ENCODE data around the gene METAP1D. TPM values are rescaled to one million over a fixed set of nuclear protein-coding genes. Genes with fewer than 3 reads are reported as not detected.
A peak's percentile ranks its signal among the peaks of the same experiment; 100 is the strongest.

The METAP1D gene
- total RNA-seq, 1 experiment from 2014 or later: 32.4 TPM

GRCh38 chr2:172021074-172021931 lies 21.6 kb downstream of the METAP1D start:
- no TSS peak for BruUV-seq (replicated peaks)
- no peaks in the 10 kb centered on the region; the same call in 1 of the 2 replicates for H3K79me2 ChIP-seq (ENCODE audit: low read depth)
- no peak for TF ChIP-seq CTCF (conservative IDR thresholded peaks at IDR 0.05)
- TF ChIP-seq EZH2 (IDR thresholded peaks at IDR 0.05; ENCODE audit: low read depth): no peak
- ChIA-PET CTCF (interaction anchor here (0.5 kb wide), 1 partner anchor 74 kb away, joined by 11 read pairs; no protein-coding TSS in a partner anchor), POLR2A (ENCODE audit: unreplicated experiment) (interaction anchor here (0.5 to 0.8 kb wide), 3 partner anchors 21 to 1361 kb away, joined by 4 to 18 read pairs (median 4); no protein-coding TSS in a partner anchor)
- intact Hi-C loops (cut with micrococcal nuclease; ENCODE audit: unreplicated experiment): loop anchor here (2.0 kb wide), 2 partner anchors 21 to 73 kb away; no protein-coding TSS in a partner anchor
- DNase-seq: peak; percentile 67 to 78
- no peaks in the 10 kb centered on the region for H3K9me2 ChIP-seq (ENCODE audit: insufficient read depth)
- H3K9me3 ChIP-seq (ENCODE audit: insufficient read depth, low read depth): no peaks in the 10 kb centered on the region
- H3K27me3 ChIP-seq (ENCODE audit: insufficient read depth, low read depth): no peaks in the 10 kb centered on the region
- peak overlapping the region; percentile 32 for H3K27ac ChIP-seq
- H3K4me2 ChIP-seq: peak overlapping the region; percentile 47
- H2AFZ ChIP-seq: no peak overlapping the region; the same call in 1 of the 2 replicates
- H4K20me1 ChIP-seq (ENCODE audit: insufficient read depth): 0 out of 2 replicates have a peak, but pooled peaks cover 5% of the 10 kb centered on the region
- H3K4me3 ChIP-seq: peak overlapping the region; percentile 0; the same call in 1 of the 2 replicates
- H3F3A ChIP-seq (ENCODE audit: insufficient read depth, low read depth): peaks cover 21% of the 10 kb centered on the region; the same call in 1 of the 2 replicates
- H3K36me3 ChIP-seq (ENCODE audit: low read depth): no peaks in the 10 kb centered on the region; the same call in 1 of the 2 replicates
- peaks cover 24% of the 10 kb centered on the region for H3K4me1 ChIP-seq (replicated peaks; ENCODE audit: insufficient read depth)

- no TSS peak for BruUV-seq (replicated peaks)
Measured at GRCh38 chr2:172021955-172022354, 22.2 kb downstream of the METAP1D start.

More at GRCh38 chr2:172021955-172022354, 22.2 kb downstream of the METAP1D start:
- H3K4me1 ChIP-seq (replicated peaks; ENCODE audit: insufficient read depth): peaks cover 24% of the 10 kb centered on the region
- H3F3A ChIP-seq (ENCODE audit: insufficient read depth, low read depth): peaks cover 21% of the 10 kb centered on the region; the same call in 1 of the 2 replicates
- peak in 1 of 2 experiments; percentile 34 for DNase-seq
- H3K36me3 ChIP-seq (ENCODE audit: low read depth): no peaks in the 10 kb centered on the region; the same call in 1 of the 2 replicates
- ChIA-PET POLR2A (ENCODE audit: unreplicated experiment) (interaction anchor here (0.5 to 0.7 kb wide), 2 partner anchors 100 to 260 kb away, joined by 3 to 4 read pairs; partner anchors contain the start of gene HAT1), CTCF (no interaction called here)
- peak overlapping the region; percentile 32 for H3K27ac ChIP-seq
- H3K9me2 ChIP-seq (ENCODE audit: insufficient read depth): no peaks in the 10 kb centered on the region
- intact Hi-C loops (cut with micrococcal nuclease; ENCODE audit: unreplicated experiment): loop anchor here (2.0 kb wide), 2 partner anchors 21 to 73 kb away; no protein-coding TSS in a partner anchor
- 0 out of 2 replicates have a peak, but pooled peaks cover 5% of the 10 kb centered on the region for H4K20me1 ChIP-seq (ENCODE audit: insufficient read depth)
- H3K4me3 ChIP-seq: no peak overlapping the region
- H3K27me3 ChIP-seq (ENCODE audit: insufficient read depth, low read depth): no peaks in the 10 kb centered on the region
- TF ChIP-seq EZH2 (IDR thresholded peaks at IDR 0.05; ENCODE audit: low read depth): no peak
- TF ChIP-seq CTCF (conservative IDR thresholded peaks at IDR 0.05): no peak
- H3K4me2 ChIP-seq: peak overlapping the region; percentile 47
- no peaks in the 10 kb centered on the region for H3K9me3 ChIP-seq (ENCODE audit: insufficient read depth, low read depth)
- H2AFZ ChIP-seq: no peak overlapping the region
- H3K79me2 ChIP-seq (ENCODE audit: low read depth): no peaks in the 10 kb centered on the region; the same call in 1 of the 2 replicates

All from PC-9 (cell line).